ENCODE data around the gene ABCB1.
"Not testable (repeated sequence)": the region's sequence is repeated elsewhere in the genome, so short reads cannot be mapped to it uniquely, and the experiment has no call there.

ABCB1 gene

DNA sequence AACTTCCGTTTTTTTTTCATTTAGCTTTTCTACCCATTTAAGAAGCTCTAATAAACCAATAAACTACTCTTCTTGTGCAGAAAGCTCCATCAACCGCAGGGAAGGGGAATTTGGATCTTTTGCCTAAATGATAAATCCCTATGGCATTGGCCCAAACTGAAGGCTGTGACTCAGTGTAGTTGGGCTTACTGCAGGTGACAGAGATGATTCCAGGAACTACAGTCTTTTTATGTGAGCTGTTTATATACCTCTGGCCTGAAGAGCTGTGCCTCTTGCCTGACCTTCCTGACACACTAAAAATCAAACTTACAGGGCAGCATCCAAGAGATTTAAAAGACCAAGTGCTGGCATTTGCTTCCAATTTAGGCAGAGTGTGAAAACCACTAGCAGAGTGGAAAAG lies 25.2 kb downstream of the ABCB1 start:
- DNase-seq (ENCODE audit: low read depth, low spot score) = no peak

DNA sequence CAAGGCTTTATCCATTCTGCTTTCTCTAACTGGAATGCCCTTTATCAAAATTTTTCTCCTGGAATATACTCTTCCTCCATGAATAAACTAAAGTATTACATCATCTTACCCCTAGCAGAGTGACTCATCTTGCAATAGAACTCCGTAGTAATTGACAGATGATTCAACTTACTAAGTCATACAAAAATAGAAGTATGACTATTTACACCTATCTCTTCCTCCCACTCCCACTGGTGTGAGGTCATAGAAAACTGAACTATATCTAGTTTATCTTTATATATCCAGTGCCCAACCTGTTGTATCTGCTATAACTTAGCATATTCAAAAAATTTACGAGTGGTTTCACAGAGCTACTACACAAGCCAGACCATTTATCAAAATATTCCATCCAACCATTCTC lies 26.1 kb downstream of the ABCB1 start:
- DNase-seq (ENCODE audit: low read depth, low spot score) = no peak

DNA sequence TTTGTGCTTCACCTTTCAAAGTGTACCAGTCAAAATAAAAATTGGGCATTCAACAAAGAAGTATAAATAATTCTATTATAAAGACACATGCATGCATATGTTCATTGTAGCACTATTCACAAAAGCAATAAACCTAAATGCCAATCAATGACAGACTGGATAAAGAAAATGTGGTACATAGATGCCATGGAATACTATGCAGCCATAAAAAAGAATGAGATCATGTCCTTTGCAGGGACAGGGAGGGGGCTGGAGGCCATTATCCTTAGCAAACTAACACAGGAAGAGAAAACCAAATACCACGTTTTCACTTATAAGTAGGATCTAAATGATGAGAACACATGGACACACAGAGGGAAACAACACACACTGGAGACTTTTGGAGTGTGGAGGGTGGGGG lies 28.2 kb downstream of the ABCB1 start:
- not testable (repeated sequence) for DNase-seq (ENCODE audit: low read depth, low spot score)

DNA sequence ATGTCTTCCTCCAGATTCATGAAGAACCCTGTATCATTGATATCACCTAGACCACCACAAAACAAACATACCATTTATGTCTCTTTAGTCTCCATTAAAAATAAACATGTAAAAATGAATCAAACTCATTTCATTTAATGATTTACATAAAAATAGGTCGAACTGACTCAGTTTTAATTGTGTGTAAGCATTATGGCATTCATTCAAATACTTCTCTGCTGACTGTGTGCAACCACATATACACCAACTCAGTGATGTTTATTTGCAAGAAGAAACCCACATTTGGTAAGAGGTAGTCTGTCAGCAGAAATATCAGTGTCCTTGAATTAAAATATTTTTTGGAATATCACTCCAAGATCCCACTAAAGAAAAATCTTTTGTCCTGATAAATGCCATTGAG lies 30.5 kb downstream of the ABCB1 start:
- DNase-seq (ENCODE audit: low read depth, low spot score) = no peak

DNA sequence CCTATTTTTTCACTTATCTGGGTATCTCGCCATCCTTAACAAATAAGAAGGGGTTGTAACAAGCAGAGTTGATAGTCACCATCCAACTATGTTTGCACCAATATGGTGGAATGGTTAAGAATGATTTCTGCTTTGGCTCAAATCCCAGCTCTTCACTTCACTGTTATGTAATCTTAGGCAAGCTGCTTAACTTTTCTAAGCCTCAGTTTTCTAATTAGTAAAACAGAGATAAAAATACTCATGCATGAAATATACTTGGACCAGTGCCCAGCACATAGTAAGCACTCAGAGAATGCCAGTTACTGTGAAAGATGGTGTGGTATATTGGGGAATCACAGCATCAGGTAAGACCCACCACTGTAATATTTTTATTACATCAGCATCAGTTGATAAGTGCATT lies 33.6 kb downstream of the ABCB1 start:
- no peak for DNase-seq (ENCODE audit: low read depth, low spot score)

DNA sequence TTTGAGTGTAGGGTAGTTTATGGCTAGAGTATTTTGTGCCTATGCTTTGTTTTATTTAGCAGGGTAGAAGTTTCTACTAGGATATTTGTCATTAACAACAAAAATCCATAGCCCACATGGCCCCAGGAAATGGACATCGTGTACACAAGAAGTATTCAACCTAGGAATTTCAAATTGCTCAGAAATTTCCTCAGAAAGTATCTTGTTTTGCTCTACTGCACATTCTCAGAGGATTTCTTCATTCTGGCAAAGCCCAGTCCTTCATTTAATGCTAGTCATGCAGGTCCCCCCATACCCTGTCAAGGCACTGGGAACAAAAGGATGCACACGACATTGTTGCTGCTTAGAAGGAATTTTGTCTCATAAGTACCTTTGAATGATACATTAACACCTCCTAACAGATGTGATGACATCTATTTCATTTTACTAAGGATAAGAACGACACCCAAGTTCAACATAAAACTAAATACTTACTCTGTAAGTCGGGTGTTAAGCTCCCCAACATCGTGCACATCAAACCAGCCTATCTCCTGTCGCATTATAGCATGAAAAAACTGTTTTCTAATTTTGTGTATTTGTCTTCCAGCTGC lies 34.3 kb downstream of the ABCB1 start:
- DNase-seq (ENCODE audit: low read depth, low spot score) = no peak

DNA sequence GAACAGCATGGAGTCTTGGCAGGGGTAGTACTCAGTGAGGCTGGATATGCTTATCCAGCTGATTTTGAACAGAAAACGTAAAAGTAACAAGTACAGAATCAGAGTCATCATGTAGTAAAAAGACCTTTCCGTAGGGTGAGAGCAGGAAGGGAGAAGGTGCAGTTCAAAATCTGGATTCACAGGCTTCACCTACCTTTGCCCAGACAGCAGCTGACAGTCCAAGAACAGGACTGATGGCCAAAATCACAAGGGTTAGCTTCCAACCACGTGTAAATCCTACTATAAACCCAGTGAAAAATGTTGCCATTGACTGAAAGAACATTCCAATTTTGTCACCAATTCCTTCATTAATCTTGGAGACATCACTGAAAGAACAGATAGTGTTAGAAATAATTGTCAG lies 34.8 kb downstream of the ABCB1 start:
- no peak for DNase-seq (ENCODE audit: low read depth, low spot score)

DNA sequence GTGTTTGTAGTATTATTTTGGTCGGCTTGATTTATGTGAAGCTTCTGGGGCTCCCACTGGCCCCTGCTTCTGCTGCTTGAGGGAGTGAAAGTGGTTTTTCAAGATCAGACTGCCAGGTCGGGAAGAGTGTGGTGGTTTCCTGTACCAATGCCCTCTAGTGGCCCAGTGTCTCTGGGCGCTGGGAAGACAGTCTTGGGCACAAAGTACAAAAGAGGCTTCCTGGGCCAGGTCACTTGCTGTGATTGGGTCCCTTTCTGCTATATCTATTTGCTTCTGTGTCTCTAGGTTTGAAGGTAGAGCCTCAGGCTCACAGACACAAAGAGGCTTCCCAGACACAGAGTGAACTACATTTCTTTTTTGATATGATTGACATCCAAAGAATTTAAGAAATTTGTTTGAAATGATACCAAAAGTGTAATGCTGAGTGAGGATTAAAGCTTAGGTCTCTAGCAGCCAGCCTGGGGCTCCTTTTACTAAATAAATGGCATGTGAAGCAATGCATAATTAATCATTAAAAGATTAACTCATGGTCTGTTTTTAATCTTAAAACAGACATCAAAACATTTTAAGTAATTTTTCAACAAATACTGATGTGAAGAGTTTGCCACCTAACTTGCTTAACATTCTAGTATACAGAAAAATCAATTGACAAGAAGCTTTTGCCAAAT lies 36.3 kb downstream of the ABCB1 start:
- no peak for DNase-seq (ENCODE audit: low read depth, low spot score)

DNA sequence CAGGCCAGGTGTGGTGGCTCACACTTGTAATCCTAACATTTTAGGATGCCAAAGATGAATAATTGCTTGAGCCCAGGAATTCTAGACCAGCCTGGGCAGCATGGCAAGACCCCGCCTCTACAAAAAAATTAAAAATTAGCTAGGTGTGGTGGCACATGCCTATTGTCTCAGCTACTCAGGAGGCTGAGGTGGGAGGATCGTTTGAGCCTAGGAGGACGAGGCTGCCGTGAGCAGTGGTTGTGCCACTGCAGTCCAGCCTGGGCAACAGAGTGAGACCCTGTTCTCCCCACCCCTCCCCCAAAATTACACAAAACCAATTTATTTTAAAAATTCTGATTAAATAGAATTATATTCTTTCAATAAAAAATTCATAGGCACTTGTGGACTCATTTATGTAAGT lies 39.0 kb downstream of the ABCB1 start:
- DNase-seq (ENCODE audit: low read depth, low spot score) = no peak

DNA sequence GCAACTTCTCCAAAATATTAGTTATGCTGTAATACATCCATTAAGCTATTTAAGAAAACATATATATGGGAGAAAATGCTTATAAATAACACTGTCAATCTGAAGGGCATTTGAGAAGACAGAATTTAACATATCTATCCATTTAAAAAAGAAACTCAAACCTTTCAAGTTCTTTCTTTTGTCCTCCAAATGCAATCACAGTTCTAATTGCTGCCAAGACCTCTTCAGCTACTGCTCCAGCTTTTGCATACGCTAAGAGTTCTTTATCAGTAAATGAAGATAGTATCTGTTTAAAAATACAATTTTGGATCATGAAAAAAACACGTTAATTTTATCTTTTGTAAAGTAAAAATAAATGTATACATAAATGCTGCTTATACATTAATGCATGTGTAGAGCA lies 39.6 kb downstream of the ABCB1 start:
- DNase-seq (ENCODE audit: low read depth, low spot score) = no peak

DNA sequence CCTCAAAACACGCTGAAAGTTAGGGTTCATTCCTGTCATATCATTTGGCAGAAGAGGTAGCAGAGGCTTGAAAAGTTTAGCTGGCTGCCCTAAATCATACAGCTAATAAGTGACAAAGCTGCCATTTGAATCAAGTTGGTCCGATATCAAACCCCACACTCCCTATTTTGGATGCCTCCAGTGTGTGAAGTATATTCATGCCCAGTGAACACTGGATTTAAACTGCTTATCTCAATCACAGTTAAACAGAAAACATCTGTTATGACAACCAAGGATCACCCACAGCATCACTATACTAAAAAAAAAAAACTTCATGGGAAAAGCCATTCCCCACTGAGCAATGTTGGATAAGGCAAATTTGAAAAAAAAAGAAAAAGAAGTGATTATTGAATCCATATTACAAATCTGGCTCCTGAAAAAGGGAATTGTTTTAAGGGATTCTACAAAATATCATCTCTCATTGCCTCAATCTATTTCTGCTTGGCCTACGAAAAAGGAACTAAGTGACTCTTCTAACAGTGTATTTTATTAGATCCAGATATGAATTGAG lies 48.3 kb downstream of the ABCB1 start:
- DNase-seq (ENCODE audit: low read depth, low spot score) = no peak

DNA sequence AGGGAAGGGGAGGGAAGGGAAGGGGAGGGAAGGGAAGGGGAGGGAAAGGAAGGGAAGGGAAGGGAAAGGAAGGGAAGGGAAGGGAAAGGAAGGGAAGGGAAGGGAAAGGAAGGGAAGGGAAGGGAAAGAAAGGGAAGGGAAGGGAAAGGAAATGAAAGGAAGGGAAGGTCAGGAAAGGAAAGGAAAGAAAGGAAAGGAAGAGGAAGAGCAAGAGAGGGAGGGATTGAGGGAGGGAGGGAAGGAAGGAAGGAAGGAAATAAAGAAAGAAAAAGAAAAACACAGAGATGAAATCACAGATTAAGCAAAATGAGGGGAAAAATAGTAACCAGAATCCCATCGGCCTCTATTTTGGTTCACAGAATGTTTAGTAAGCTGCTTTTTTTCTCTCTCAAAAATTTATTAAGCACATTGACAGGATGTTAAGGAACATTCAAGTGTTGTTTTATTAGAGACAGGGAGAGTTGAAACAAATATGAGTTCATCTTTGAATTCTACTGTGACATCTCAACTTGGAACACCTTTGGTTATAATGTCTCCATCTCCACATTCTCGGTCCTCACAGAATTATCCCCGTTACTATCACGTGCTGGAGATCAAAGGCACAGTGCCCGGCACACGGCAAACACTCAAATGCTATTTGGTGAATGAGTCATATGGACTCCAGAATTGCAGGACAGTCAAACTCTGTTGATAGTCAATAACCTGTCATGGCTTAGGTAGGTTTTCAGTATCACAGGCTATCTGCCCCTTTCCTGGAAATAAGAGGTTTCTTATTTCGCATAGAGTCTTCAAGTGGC lies 52.4 kb downstream of the ABCB1 start:
- DNase-seq (ENCODE audit: low read depth, low spot score) = no peak

DNA sequence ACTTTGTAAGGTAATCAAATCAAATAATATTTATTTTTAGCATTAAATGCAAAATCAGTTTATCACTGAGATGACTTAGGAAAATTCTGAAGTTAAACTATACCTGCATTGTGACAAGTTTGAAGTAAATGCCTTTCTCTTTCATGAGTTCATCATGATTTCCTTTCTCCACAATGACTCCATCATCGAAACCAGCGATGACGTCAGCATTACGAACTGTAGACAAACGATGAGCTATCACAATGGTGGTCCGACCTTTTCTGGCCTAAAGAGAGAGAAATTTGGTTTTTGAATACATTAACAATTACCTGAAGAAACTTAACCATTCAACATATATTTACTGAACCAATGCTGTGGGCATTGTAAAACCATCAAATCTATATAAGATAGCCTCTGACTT lies 54.9 kb downstream of the ABCB1 start:
- no peak for DNase-seq (ENCODE audit: low read depth, low spot score)

DNA sequence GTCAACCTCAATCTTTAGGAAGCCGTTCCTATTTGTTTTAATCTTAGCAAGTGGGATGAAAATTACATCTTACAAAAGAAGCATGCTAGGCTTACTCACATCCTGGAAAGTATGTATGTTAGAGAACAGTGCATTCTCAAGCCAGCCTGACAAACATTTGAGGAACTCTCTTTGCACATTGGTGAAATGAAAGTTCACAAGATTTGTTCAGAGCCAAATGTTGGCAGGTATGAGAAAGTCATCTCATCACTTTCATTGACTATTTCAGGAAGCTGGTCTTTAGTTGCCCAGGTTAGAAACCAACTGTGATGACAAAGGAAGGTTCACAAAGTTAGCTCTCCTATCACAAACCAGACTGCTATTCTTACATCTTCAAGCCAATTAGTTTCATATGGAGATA lies 57.1 kb downstream of the ABCB1 start:
- no peak for DNase-seq (ENCODE audit: low read depth, low spot score)

DNA sequence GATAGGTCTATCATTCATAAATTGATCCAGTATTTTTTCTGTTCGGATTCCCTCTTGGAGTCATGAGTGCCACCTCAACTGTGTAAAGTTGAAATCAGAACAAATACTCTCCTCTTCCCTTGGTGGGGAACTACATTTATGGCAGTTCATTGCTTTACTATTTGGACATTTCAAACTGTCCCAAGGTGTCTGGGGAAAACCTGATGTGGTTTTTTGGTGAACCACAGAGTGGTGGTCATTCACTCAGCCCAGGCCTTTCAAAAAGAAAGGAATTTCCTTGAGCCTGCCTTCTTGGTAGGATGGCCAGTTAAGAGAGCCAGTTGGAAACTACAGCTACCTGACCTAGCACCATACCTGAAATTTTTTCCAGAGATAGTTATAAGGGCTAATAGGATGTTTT lies 59.0 kb downstream of the ABCB1 start:
- no peak for DNase-seq (ENCODE audit: low read depth, low spot score)

DNA sequence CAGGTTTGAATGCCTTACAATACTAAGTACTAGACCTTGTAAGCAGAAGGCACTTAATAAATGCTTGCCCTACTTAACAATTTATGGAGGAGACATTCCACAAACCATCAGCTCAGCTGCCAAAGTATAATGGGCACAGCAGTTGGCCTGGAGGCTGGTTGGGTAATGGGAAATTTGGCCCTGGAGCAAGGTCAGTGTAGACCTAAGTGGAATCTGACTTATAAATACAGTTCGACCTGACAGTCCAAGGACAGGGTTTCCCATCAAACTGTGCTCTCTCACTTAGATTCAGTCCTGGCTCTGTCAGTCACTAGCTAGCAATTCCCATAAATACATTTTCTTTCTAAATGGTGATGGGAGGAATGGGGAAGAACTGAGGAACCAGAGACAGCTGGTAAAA lies 62.6 kb downstream of the ABCB1 start:
- no peak for DNase-seq (ENCODE audit: low read depth, low spot score)

DNA sequence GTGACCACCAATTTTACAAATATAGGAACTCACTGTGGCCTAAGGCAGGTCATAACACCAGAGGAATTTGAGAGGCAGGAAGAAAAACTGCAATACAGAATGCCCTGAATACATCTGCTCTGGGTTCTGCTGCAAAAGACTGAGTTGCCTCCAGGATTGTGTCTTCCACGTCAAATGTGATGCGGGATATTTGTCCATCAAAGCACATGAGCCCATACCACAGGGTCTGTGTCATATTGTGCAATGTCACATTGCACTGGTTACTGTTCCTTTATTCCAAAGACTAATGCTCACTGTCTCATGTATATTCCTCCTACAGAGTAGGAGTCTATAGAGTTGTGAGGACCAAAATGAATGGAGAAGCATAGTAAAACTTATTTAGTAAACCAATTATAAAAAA lies 66.6 kb downstream of the ABCB1 start:
- DNase-seq (ENCODE audit: low read depth, low spot score) = no peak

DNA sequence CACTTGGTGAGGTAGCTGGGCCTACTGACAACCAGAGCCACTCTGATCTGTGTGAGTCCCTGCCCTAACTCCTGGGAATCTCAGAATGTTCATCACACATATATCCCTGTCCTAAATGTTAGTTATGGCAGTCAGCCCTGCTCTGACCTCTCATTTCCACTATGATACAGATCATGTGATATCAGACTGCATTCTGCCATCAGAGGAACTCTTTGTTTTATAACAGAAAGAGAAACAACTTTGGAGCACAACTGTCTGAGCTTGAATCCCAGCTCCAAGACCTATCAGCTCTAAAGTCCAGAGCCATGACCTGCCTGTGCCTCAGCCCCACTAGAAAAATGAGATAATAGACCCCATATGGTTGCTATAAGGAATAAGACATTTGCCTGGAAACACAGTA lies 70.6 kb downstream of the ABCB1 start:
- DNase-seq (ENCODE audit: low read depth, low spot score) = no peak

DNA sequence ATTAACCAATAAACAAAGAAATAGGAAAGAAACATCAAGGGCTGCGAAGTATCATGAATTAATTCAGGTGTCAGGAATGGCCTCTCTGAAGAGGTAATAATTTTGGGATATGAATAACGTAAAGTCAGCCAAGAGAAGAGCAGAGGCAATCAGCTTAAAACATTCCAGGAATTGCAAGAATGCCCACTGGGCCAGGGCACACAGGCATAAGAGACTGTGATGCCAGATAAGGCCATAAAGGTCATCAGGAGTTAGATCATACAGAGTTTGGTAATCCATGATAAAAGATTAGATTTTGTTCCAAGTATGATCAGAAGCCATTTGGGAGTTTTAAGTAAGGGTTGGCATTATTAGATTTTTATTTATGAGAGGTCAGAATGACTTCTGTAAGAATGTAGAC lies 72.0 kb downstream of the ABCB1 start:
- no peak for DNase-seq (ENCODE audit: low read depth, low spot score)

DNA sequence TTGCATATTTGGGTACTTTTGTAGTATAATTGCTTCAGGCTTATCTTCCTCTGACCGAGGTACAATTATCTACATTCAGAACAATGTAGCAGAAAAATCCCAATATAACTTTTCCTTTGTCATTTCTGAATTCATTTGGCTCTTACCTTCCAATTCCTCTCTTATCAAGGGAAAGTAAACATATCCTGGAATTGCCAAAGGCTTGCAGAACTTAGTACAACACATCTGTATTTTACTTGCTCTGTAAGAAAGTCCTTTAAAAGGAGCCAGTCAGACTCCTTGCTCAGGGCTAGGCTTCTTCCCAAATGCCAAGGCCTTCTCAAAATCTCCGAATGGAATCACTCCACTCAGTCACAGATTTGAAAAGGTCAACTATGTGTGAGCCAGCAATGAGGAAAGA lies 81.9 kb downstream of the ABCB1 start:
- DNase-seq (ENCODE audit: low read depth, low spot score) = no peak

DNA sequence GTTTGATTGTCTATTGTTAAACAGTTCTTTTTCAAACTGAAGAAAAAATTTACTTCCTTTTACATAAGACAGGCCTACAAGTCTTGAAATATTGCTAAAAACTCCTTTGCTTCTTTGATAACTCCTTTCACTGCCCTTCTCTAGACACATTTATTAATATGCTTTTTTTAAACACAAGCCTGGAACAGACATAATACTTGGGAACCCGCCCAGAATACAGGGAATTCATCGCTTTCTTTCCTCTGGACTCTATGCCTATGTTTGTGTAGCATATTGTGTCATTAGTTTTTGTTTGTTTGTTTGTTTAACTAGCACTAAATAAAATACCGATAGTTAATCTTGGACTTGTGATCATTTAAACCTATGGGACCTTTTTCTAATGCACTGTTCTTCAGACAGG lies 82.8 kb downstream of the ABCB1 start:
- no peak for DNase-seq (ENCODE audit: low read depth, low spot score)

DNA sequence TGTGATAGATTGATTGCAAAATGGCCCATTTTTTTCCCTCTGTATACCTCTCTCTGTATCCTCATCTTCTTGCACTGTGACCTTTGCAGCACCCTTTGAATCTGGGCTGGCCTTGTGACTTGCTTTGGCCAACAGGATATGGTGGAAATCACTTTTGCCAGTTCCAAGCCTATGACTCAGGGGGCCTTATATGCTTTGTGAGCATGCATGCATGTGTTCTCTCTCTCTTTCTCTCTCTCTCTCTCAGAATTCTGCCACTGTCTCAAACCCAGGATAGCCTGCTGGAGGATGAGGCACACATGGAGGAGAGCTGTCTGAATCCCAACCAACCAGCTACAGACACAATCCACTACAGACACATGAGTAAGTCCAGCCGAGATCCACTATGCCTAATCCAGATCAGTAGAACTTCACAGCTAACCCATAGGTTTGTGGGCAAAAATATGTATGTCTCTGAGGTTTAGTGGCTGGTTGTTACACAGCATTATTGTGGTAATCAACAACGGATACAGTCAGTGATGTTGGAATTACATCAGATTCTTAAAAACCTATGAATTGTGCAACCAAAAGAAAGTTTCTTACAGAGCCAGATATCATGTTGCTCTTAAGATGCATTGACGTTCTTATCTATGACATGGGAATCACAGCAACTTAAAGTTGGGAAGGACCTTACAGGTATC lies 83.4 kb downstream of the ABCB1 start:
- no peak for DNase-seq (ENCODE audit: low read depth, low spot score)

Measured in activated CD4-positive, CD25-positive, alpha-beta regulatory T cell treated with anti-CD3 and anti-CD28 coated beads, Interleukin-2, amount 50 U/mL, for 16 hours (primary cell).